VCaP (cell line): Measurements from ENCODE around the gene ZMAT3.

ENCODE experiments used
- H3K27ac ChIP-seq: fragments of 450-650 bp; 2 replicates; pipeline ENCODE4 v1.5.1; 2017
- CTCF ChIP-seq: fragments of 450-650 bp; conservative IDR thresholded peaks from 2 replicates; pipeline ENCODE4 v1.5.1; 2017; ENCODE audit warnings: mild to moderate bottlenecking, moderate library complexity

The ZMAT3 gene

GRCh38 chr3:178969004-178969700 lies 102.5 kb downstream of the ZMAT3 start:
- TF ChIP-seq CTCF: no peak
- H3K27ac ChIP-seq: no peak overlapping the region
